Fibroblast of the aortic adventitia (primary cell): ENCODE data around the gene FAM222B. TPM values are rescaled to one million over a fixed set of nuclear protein-coding genes. Genes with fewer than 3 reads are reported as not detected.
"Not testable (repeated sequence)": the region's sequence is repeated elsewhere in the genome, so short reads cannot be mapped to it uniquely, and the experiment has no call there.

Source experiments
- DNase-seq: peaks from one replicate; pipeline ENCODE4 v3.0.0-alpha.2; 2010; ENCODE audit warnings: low read depth
- H3K4me3 ChIP-seq: 2 replicates; pipeline ENCODE4 v1.5.1; 2011; ENCODE audit warnings: low read depth, mild to moderate bottlenecking, control low read depth, low read length, moderate library complexity
- total RNA-seq: library from RNA; depleted of rRNA; stranded (reverse); fragments of >200 nt; gene quantifications from 2 replicates; pipeline ENCODE4 v1.2.3, GENCODE V29; 2012; ENCODE audit warnings: low replicate concordance
- TF ChIP-seq, protein P1 (sequence below): IDR thresholded peaks from 2 replicates; pipeline ENCODE4 v1.5.1; 2011; ENCODE audit warnings: mild to moderate bottlenecking, low read length, control low read depth, inconsistent platforms; ENCODE audit not compliant: insufficient read depth

FAM222B gene
- total RNA-seq, 1 donor: 7.0 TPM

- no peak for DNase-seq
- H3K4me3 ChIP-seq: no peak overlapping the region
- TF ChIP-seq, protein P1, sequence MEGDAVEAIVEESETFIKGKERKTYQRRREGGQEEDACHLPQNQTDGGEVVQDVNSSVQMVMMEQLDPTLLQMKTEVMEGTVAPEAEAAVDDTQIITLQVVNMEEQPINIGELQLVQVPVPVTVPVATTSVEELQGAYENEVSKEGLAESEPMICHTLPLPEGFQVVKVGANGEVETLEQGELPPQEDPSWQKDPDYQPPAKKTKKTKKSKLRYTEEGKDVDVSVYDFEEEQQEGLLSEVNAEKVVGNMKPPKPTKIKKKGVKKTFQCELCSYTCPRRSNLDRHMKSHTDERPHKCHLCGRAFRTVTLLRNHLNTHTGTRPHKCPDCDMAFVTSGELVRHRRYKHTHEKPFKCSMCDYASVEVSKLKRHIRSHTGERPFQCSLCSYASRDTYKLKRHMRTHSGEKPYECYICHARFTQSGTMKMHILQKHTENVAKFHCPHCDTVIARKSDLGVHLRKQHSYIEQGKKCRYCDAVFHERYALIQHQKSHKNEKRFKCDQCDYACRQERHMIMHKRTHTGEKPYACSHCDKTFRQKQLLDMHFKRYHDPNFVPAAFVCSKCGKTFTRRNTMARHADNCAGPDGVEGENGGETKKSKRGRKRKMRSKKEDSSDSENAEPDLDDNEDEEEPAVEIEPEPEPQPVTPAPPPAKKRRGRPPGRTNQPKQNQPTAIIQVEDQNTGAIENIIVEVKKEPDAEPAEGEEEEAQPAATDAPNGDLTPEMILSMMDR: no peak
Measured at GRCh38 chr17:28879886-28880571, 37.4 kb upstream of the FAM222B start.

- TF ChIP-seq, protein P1: peak; percentile 39
- H3K4me3 ChIP-seq: no peak overlapping the region
- DNase-seq: peak; percentile 35
Measured at GRCh38 chr17:28878981-28879380, 36.4 kb upstream of the FAM222B start.

DNA sequence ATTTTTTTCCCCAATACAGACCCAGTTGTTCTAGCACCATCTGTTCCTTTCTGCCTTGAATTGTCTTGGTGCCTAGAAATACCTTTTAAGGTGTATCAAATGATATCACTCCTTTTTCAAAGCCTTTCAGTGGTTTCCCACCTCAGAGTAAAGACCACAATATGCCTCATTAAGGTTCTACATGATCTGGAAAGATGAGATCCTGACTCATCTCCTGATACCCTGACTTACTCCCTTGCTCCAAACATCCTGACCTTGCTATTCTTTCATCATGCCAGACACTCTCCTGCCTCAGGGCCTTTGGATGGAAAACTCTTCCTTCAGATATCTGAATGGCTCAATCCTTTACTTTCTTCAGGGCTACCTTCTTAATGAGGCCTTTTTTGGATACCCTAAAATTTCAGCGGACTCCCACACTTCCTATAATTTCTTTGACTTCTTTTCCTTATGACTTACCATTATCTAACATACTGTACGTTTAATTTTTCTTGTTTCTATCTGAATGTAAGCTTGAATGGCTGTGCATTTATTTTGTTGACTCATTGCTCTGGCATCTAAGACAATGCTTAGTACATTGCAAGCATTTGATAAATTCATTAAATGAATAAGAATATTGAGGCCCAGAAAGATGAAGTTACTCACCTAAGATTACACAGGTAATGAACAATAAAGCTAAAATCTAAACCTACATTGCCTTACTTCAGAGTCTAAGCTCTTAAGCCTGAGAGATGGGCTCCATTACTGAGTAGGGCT is 35.7 kb upstream of the FAM222B start:
- DNase-seq: no peak
- TF ChIP-seq, protein P1: no peak
- H3K4me3 ChIP-seq: no peak overlapping the region

DNA sequence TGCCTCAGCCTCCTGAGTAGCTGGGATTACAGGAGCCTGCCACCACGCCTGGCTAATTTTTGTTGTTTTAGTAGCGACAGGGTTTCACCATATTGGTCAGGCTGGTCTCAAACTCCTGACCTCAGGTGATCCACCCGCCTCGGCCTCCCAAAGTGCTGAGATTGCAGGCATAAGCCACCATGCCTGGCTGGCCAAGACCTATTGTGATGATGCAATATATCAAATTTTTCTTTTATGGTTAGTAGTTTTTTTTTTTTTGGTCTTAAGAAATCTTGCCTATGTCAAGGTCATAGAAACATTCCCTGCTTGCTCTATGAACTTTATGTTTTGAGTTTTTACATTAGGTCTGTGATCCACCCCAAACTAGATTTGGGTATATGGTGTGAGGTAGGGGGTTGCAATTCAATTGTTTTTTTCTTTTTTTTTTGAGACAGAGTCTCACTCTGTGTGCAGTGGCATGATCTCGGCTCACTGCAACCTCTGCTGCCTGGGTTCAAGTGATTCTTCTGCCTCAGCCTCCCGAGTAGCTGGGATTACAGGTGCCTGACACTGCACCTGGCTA is 34.6 kb upstream of the FAM222B start:
- not testable (repeated sequence) for DNase-seq

GRCh38 chr17:28875848-28876550 is 33.4 kb upstream of the FAM222B start:
- DNase-seq: no peak
- TF ChIP-seq, protein P1: no peak
- no peak overlapping the region for H3K4me3 ChIP-seq

More for the DNA sequence above, 34.6 kb upstream of the FAM222B start:
- H3K4me3 ChIP-seq: not testable (repeated sequence)

DNA sequence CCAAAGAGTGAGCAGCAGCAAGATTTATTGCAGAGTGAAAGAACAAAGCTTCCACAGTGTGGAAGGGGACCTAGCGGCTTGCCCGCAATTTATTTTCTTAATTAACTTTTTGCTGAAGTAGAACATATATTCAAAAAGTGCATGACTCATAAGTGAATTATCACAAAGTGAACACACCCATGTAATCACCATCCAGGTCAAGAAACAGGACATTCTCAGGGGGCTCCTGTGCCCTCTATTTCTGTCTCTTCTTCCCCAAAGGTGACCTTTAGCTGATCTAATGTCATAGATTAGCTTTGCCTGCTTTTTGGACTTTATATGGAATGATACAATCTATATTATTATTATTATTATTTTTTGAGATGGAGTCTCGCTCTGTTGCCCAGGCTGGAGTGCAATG is 32.2 kb upstream of the FAM222B start:
- TF ChIP-seq, protein P1: no peak
- no peak for DNase-seq
- H3K4me3 ChIP-seq: no peak overlapping the region

- DNase-seq: no peak
- H3K4me3 ChIP-seq: no peak overlapping the region
- TF ChIP-seq, protein P1: no peak
Measured at GRCh38 chr17:28873839-28874238, 31.2 kb upstream of the FAM222B start.
